ENCODE data around the gene EEFSEC. TPM values are rescaled to one million over a fixed set of nuclear protein-coding genes. Genes with fewer than 3 reads are reported as not detected.

EEFSEC gene
- total RNA-seq, 1 donor from 2014 or later: 7.1 TPM

GRCh38 chr3:128372281-128372680 is 219.0 kb downstream of the EEFSEC start:
- peaks cover 3% of the 10 kb centered on the region for H3K36me3 Mint-ChIP-seq (ENCODE audit: low read depth, unreplicated experiment)
- H3K9me3 Mint-ChIP-seq (ENCODE audit: unreplicated experiment): no peaks in the 10 kb centered on the region
- no peak overlapping the region for H3K4me3 Mint-ChIP-seq (ENCODE audit: unreplicated experiment)
- peaks cover 2% of the 10 kb centered on the region for H3K27me3 Mint-ChIP-seq (ENCODE audit: unreplicated experiment)
- no peak for TF ChIP-seq CTCF (IDR thresholded peaks at IDR 0.05; ENCODE audit: unreplicated experiment)
- peaks cover 6% of the 10 kb centered on the region for H3K4me1 Mint-ChIP-seq (ENCODE audit: unreplicated experiment)
- no peak overlapping the region for H3K27ac Mint-ChIP-seq (ENCODE audit: unreplicated experiment)
- no peak for DNase-seq (ENCODE audit: low spot score)

GRCh38 chr3:128372707-128373533 is 219.6 kb downstream of the EEFSEC start:
- Mint-ChIP-seq H3K36me3 (ENCODE audit: low read depth, unreplicated experiment) (peaks cover 3% of the 10 kb centered on the region), H3K9me3 (ENCODE audit: unreplicated experiment) (no peaks in the 10 kb centered on the region), H3K27me3 (ENCODE audit: unreplicated experiment) (peaks cover 2% of the 10 kb centered on the region), H3K27ac (ENCODE audit: unreplicated experiment) (no peak overlapping the region), H3K4me3 (ENCODE audit: unreplicated experiment) (no peak overlapping the region), H3K4me1 (ENCODE audit: unreplicated experiment) (peaks cover 6% of the 10 kb centered on the region)
- TF ChIP-seq CTCF (IDR thresholded peaks at IDR 0.05; ENCODE audit: unreplicated experiment): no peak
- DNase-seq (ENCODE audit: low spot score): no peak

GRCh38 chr3:128374746-128375445 is 221.6 kb downstream of the EEFSEC start:
- Mint-ChIP-seq H3K9me3 (ENCODE audit: unreplicated experiment) (no peaks in the 10 kb centered on the region), H3K27me3 (ENCODE audit: unreplicated experiment) (peaks cover 2% of the 10 kb centered on the region), H3K4me1 (ENCODE audit: unreplicated experiment) (peaks cover 6% of the 10 kb centered on the region), H3K27ac (ENCODE audit: unreplicated experiment) (no peak overlapping the region), H3K36me3 (ENCODE audit: low read depth, unreplicated experiment) (peaks cover 3% of the 10 kb centered on the region), H3K4me3 (ENCODE audit: unreplicated experiment) (no peak overlapping the region)
- TF ChIP-seq CTCF (IDR thresholded peaks at IDR 0.05; ENCODE audit: unreplicated experiment): no peak
- no peak for DNase-seq (ENCODE audit: low spot score)

- H3K27me3 Mint-ChIP-seq (ENCODE audit: unreplicated experiment): no peaks in the 10 kb centered on the region
- no peak overlapping the region for H3K4me3 Mint-ChIP-seq (ENCODE audit: unreplicated experiment)
- H3K36me3 Mint-ChIP-seq (ENCODE audit: low read depth, unreplicated experiment): peaks cover 3% of the 10 kb centered on the region
- no peak for DNase-seq (ENCODE audit: low spot score)
- no peak for TF ChIP-seq CTCF (IDR thresholded peaks at IDR 0.05; ENCODE audit: unreplicated experiment)
- H3K4me1 Mint-ChIP-seq (ENCODE audit: unreplicated experiment): peaks cover 11% of the 10 kb centered on the region
- H3K27ac Mint-ChIP-seq (ENCODE audit: unreplicated experiment): no peak overlapping the region
- no peaks in the 10 kb centered on the region for H3K9me3 Mint-ChIP-seq (ENCODE audit: unreplicated experiment)
These were observed 223.2 kb downstream of the EEFSEC start for GRCh38 chr3:128376516-128376915.
